GM21423 (cell line): ENCODE data around the gene EVI5L.
"Not testable (repeated sequence)": the region's sequence is repeated elsewhere in the genome, so short reads cannot be mapped to it uniquely, and the experiment has no call there.

Experiments used
- ATAC-seq: cut with Tn5 transposase; IDR thresholded peaks from one replicate; pipeline ENCODE4 v1.9.1; 2021; ENCODE audit warnings: mild to moderate bottlenecking, moderate library complexity; ENCODE audit not compliant: unreplicated experiment

Gene EVI5L

DNA sequence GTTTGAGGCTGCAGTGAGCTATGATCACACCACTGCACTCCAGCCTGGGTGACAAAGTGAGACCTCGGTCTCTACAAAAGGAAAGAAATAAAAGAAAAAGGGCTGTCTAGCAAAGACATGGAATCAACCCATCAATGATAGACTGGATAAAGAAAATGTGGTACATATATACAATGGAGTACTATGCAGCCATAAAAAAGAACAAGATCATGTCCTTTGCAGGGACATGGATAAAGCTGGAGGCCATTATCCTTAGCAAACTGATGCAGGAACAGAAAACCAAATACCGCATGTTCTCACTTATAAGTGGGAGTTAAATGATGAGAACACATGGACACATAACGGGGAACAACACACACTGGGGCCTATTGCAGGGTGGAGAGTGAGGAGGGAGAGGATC, 14.0 kb upstream of the EVI5L start:
- ATAC-seq, result not testable (repeated sequence)

DNA sequence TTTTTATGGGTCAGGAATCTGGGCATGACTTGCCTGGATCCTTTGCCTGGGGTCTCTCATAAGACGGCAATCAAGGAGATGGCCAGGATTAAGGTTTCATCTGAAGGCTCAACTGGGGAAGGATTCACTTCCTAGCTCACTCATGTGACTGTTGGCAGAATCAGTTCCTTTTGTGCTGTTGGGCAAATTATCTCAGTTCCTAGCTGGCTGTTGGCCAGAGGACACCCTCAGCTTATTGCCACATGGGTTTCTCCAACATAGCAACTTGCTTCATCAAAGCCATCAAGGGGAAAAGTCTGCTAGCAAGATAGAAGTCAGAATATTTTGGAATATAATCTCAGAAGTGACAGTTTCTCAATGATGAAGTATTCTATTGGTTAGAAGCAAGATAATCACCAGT, 12.2 kb upstream of the EVI5L start:
- ATAC-seq, result no peak

DNA sequence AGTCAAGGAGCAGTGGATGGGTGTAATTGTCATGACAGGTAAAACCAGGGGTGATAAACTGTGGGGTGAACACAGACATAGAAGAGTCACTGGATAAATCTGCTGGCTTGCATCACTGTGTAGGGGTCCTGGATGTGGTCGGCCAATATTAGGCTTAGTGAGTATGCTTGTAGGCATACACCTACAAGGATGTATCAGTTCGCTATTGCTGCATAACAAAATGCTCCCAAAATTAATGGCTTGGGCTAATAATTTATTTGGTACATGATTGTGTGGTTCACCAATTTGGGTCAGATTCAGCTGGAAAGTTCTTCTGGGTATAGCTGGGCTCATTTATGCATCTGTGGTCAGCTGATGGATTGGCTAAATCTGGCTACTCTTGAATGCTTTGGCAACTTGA, 11.2 kb upstream of the EVI5L start:
- no peak for ATAC-seq

- no peak for ATAC-seq
Observed at GRCh38 chr19:7819337-7819736, 10.7 kb upstream of the EVI5L start.

GRCh38 chr19:7820588-7820987, 9.4 kb upstream of the EVI5L start:
- ATAC-seq, result no peak

GRCh38 chr19:7822910-7823515, 7.0 kb upstream of the EVI5L start:
- no peak for ATAC-seq

GRCh38 chr19:7823686-7824301, 6.2 kb upstream of the EVI5L start:
- ATAC-seq, result no peak

DNA sequence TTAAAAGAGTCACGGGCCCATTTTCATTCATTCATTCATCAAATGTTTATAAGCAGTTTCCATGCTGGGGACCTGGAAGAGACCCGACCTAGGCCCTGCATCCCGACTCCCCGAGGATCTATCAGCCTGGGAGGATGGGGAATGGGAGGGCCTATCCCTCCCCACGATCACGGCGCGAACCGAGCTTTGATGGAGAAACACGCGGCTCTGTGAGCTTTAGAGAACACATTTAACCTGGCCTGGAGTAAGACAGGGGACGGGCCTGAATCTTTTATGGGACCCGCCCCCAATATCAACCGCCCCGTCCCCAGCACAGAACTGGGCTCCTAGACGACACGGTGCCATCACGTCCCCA, 875 bp upstream of the EVI5L start:
- ATAC-seq, result no peak

GRCh38 chr19:7830272-7830771, 304 bp downstream of the EVI5L start:
- no peak for ATAC-seq

- ATAC-seq, result no peak
Observed at GRCh38 chr19:7830823-7831222, 805 bp downstream of the EVI5L start.

DNA sequence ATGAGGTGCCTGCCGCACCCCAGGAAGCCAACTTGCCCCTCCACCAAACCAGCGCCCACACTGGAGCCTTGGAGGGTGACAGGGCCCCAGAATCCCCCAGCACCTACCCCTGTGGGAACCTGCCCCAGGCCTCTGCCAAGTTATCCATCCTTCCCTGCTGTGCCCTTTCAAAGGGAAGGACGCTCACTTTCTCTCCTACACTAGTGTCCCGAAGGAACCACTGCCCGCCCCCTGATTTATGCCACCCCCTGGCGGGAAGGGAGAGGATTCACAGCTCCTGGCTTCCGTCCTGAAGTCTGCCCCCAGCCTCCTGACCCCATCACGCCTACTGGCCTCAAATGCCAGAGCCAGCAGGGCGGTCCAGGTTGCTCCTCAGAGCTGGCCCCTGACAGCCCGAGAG, 1.4 kb downstream of the EVI5L start:
- ATAC-seq, result no peak

- ATAC-seq, result no peak
Observed at GRCh38 chr19:7832009-7832408, 2.0 kb downstream of the EVI5L start.

DNA sequence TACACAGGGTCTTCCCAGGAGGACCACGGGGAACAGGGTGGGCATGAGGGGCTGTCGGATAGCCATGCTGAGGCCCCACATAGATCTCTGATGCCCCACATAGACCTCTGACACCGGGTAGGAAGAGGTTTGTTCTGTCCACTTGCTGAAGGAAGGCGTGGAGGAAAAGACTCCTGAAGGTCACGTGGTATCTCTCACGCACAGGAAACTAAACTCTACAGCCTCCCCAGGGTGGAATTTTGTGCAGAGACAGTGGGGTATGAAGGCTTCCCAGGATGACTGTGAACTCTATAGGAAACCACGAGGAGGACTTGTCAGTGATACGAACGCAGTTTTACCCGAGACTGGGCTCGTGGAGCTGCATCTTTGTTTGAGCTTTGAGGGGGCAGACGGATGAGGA, 2.8 kb downstream of the EVI5L start:
- ATAC-seq, result no peak

DNA sequence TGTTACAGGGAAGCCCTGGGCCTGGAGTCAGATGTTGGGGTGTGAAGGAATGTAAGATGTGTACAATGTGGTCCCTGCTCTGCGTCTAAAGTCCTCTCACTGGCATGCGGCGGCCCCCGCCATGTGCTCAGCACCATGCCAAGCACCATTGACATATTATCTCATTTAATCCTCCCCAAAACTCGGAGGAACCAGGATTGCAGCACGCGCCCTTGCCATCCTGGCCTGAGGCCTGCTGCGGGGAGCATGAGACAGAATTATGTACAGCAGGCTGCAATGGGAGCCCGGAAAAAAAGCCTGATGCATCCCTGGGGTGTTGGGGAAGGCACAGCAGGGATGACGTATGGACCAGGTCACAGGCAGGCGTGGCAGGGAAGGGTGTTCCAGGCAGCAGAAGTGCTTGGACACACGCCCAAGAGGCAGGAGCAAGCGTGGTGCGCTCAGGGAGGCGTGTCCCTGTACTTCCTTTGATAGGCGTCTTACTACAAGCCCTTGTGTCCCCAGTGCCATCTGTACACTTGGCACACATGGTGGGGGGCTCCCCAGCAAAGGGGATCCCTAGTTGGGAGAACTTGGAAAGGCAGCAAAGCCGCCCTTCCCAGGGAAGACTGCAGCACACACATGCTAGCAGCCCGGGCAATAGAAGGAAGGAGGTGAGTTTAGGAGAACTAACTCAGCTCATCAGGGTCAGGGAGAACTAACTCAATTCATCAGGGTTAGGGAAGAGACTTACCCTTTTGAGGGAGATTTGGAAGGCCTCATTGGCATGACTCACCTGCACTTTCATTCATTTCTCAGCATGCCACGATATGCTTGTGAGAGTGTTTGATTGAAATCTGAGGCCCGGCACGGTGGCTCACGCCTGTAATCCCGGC, 3.4 kb downstream of the EVI5L start:
- ATAC-seq, result no peak

DNA sequence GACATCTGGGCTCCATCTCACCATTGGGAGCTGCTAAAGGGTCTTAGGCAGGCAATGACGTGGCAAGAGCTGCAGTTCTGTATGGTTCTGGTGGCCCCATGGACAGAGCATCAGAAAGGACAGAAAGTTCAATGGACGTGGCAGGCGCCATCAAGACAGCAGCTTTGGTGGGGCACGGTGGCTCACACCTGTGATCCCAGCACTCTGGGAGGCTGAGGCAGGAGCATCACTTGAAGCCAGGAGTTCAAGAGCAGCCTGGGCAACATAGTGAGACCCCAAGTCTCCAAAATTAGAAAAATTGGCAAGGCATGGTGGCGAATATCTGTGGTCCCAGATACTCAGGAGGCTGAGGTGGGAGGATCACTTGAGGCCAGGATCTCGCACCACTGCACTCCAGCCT, 9.5 kb downstream of the EVI5L start:
- ATAC-seq, result no peak

DNA sequence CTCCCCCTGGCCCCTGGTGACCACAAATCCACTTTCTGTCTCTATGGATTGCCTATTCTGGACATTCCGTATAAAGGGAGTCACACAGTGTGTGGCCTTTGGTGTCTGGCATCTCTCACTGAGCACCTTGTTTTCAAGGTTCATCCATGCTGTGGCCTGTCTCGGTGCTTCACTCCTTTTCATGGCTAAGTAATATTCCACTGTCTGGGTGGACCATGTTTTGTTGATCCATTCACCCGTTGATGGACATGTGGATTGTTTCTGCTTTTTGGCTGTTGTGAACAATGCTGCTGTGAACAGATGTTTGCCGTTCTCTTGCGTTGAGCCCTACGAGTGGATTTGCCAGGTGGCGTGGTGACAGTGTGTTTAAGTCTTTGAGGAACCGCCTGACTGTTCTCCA, 10.6 kb downstream of the EVI5L start:
- ATAC-seq, result no peak

- no peak for ATAC-seq
Observed at GRCh38 chr19:7841751-7842660, 12.0 kb downstream of the EVI5L start.

GRCh38 chr19:7842661-7843294, 12.8 kb downstream of the EVI5L start:
- ATAC-seq, result no peak

GRCh38 chr19:7843521-7843920, 13.5 kb downstream of the EVI5L start:
- ATAC-seq, result no peak

DNA sequence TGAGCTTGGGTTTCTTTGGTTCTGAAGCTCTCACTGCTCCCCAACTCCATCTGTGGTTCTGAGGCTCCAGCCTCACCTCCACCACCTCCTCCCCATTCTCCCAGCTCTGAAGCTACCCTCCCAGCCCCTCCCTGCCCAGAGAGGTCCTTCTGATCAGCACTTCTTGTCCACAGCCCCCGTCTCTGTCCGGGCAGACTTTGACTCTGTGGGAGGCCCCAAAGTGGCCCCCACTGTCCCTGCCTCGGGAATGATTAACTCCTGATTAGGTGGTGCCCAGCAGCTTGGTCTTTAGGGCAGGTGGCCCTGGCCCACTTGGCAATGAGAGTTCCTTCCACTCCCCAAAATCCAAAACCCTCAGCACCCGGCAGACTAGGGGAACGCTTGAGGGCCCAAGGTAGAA, 14.4 kb downstream of the EVI5L start:
- no peak for ATAC-seq

- ATAC-seq, result no peak
Observed at GRCh38 chr19:7844951-7845350, 14.9 kb downstream of the EVI5L start.
